Measurements from ENCODE around the gene EPHA8. TPM values are rescaled to one million over a fixed set of nuclear protein-coding genes. Genes with fewer than 3 reads are reported as not detected.

The EPHA8 gene
- total and polyA plus RNA-seq, 2 donors (not counting 1 experiment from before 2014, with no cell fraction given) = not detected

DNA sequence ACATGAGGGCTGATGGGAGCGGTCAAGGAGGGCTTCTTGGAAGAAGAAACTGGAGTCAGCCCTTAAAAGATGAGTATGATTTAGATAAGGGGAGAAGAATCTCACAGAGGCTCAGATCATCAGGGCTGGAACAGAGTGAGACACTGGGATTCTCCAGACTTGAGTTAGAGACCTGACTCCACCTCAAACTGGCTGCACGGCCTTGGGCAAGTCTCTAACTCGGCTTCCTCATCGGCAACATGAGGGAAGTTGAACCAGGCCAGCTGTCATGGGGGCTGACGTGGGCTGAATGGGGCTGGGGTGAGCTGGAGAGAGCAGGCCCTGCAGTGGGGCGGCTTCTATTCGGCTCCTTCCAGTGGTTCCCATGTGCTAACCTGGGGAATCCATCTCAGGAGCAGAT, 82.6 kb downstream of the EPHA8 start:
- Histone ChIP-seq H3K4me2 (replicated peaks; ENCODE audit: low read depth, low read length, poor library complexity, severe bottlenecking) (no peak overlapping the region), H3K9ac (ENCODE audit: low read length) (no peak overlapping the region), H2AFZ (ENCODE audit: insufficient read depth, low read depth, low read length, poor library complexity, severe bottlenecking) (no peak overlapping the region), H3K27me3 (replicated peaks in 1 of 4; ENCODE audit: control extremely low read depth in 1 of 4, control insufficient read depth in 3 of 4, insufficient read depth in 4 of 4, low read length in 3 of 4) (peaks cover 0 to 16% (median 0%) of the 10 kb centered on the region in 4 experiments), H3K79me2 (ENCODE audit: control insufficient read depth, insufficient read depth, low read length) (no peaks in the 10 kb centered on the region), H3K27ac (ENCODE audit: low read length in 2 of 2) (no peak overlapping the region), H3K4me3 (ENCODE audit: control extremely low read depth in 1 of 5, extremely low read depth in 1 of 5, insufficient read depth in 1 of 5, low read depth in 2 of 5, low read length in 4 of 5) (no peak overlapping the region), H4K20me1 (ENCODE audit: control insufficient read depth, insufficient read depth, low read length, poor library complexity, severe bottlenecking) (no peaks in the 10 kb centered on the region), H3K9me3 (ENCODE audit: control extremely low read depth in 1 of 3, control insufficient read depth in 2 of 3, insufficient read depth in 1 of 3, low read length in 2 of 3) (no peaks in the 10 kb centered on the region), H3K36me3 (replicated peaks in 1 of 2; ENCODE audit: control extremely low read depth in 1 of 2, control insufficient read depth in 1 of 2, extremely low read depth in 1 of 2, insufficient read depth in 2 of 2, low read length in 1 of 2) (no peaks in the 10 kb centered on the region), H3K4me1 (ENCODE audit: control insufficient read depth in 2 of 2, insufficient read depth in 2 of 2, low read length in 2 of 2) (peaks cover 0 to 4% of the 10 kb centered on the region in 2 donors)
- TF ChIP-seq, protein P1, sequence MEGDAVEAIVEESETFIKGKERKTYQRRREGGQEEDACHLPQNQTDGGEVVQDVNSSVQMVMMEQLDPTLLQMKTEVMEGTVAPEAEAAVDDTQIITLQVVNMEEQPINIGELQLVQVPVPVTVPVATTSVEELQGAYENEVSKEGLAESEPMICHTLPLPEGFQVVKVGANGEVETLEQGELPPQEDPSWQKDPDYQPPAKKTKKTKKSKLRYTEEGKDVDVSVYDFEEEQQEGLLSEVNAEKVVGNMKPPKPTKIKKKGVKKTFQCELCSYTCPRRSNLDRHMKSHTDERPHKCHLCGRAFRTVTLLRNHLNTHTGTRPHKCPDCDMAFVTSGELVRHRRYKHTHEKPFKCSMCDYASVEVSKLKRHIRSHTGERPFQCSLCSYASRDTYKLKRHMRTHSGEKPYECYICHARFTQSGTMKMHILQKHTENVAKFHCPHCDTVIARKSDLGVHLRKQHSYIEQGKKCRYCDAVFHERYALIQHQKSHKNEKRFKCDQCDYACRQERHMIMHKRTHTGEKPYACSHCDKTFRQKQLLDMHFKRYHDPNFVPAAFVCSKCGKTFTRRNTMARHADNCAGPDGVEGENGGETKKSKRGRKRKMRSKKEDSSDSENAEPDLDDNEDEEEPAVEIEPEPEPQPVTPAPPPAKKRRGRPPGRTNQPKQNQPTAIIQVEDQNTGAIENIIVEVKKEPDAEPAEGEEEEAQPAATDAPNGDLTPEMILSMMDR (IDR thresholded peaks at IDR 0.05) = no peak
- TF ChIP-seq EZH2 (IDR thresholded peaks at IDR 0.05; ENCODE audit: borderline replicate concordance, insufficient read depth, low read depth, low read length, poor library complexity, severe bottlenecking) = no peak
- Mint-ChIP-seq H3K27ac (no peak overlapping the region), H3K9me3 (ENCODE audit: insufficient read depth) (no peaks in the 10 kb centered on the region), H3K4me3 (no peak overlapping the region), H3K27me3 (peaks cover 17% of the 10 kb centered on the region), H3K4me1 (no peaks in the 10 kb centered on the region)
- POLR2A ChIA-PET = interaction anchor here (0.5 kb wide), 1 partner anchor 869 kb away, joined by 7 read pairs; no protein-coding TSS in a partner anchor
- no peak for DNase-seq
- CTCF ChIA-PET = no interaction called here
- ATAC-seq (ENCODE audit: low read depth) = no peak
- 82% methylated on average over 6 of the region's 7 CpGs for WGBS (ENCODE audit: insufficient coverage)
- intact Hi-C loops (cut with micrococcal nuclease) = no loop called here

DNA sequence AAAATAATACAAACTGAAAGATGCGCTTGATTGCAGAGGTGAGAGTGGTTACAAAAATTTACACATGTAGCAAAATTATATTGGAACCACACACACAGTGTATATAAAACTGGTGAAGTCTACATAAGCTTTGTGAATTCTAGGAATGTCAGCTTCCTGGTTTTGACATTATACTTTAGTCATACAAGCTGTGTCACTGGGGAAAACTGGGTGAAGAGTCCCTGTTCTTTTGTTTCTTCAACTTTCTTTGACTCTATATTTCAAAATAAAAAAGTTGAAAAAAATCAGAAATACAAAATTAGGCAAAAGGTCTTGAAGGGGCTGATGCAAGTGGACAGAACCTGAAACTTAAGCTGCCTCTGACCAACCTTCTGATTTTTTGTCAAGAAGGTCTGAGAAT, 83.1 kb downstream of the EPHA8 start:
- WGBS (ENCODE audit: insufficient coverage) = no CpG with 5 or more reads among the region's 1 CpG
- Histone ChIP-seq H3K9ac (ENCODE audit: low read length) (no peak overlapping the region), H3K27ac (ENCODE audit: low read length in 2 of 2) (no peak overlapping the region), H3K4me2 (replicated peaks; ENCODE audit: low read depth, low read length, poor library complexity, severe bottlenecking) (no peak overlapping the region), H3K9me3 (ENCODE audit: control extremely low read depth in 1 of 3, control insufficient read depth in 2 of 3, insufficient read depth in 1 of 3, low read length in 2 of 3) (no peaks in the 10 kb centered on the region), H3K79me2 (ENCODE audit: control insufficient read depth, insufficient read depth, low read length) (no peaks in the 10 kb centered on the region), H3K36me3 (replicated peaks in 1 of 2; ENCODE audit: control extremely low read depth in 1 of 2, control insufficient read depth in 1 of 2, extremely low read depth in 1 of 2, insufficient read depth in 2 of 2, low read length in 1 of 2) (no peaks in the 10 kb centered on the region), H4K20me1 (ENCODE audit: control insufficient read depth, insufficient read depth, low read length, poor library complexity, severe bottlenecking) (no peaks in the 10 kb centered on the region), H3K4me3 (ENCODE audit: control extremely low read depth in 1 of 5, extremely low read depth in 1 of 5, insufficient read depth in 1 of 5, low read depth in 2 of 5, low read length in 4 of 5) (no peak overlapping the region), H3K4me1 (ENCODE audit: control insufficient read depth in 2 of 2, insufficient read depth in 2 of 2, low read length in 2 of 2) (peaks cover 0 to 4% of the 10 kb centered on the region in 2 donors), H2AFZ (ENCODE audit: insufficient read depth, low read depth, low read length, poor library complexity, severe bottlenecking) (no peak overlapping the region), H3K27me3 (replicated peaks in 1 of 4; ENCODE audit: control extremely low read depth in 1 of 4, control insufficient read depth in 3 of 4, insufficient read depth in 4 of 4, low read length in 3 of 4) (peaks cover 0 to 14% (median 0%) of the 10 kb centered on the region in 4 experiments)
- Mint-ChIP-seq H3K9me3 (ENCODE audit: insufficient read depth) (no peaks in the 10 kb centered on the region), H3K4me1 (no peaks in the 10 kb centered on the region), H3K27ac (no peak overlapping the region), H3K4me3 (no peak overlapping the region), H3K27me3 (peaks cover 12% of the 10 kb centered on the region)
- CTCF ChIA-PET = no interaction called here
- no peak for DNase-seq
- POLR2A ChIA-PET = interaction anchor here (0.5 kb wide), 1 partner anchor 870 kb away, joined by 7 read pairs; no protein-coding TSS in a partner anchor
- TF ChIP-seq EZH2 (IDR thresholded peaks at IDR 0.05; ENCODE audit: borderline replicate concordance, insufficient read depth, low read depth, low read length, poor library complexity, severe bottlenecking) = no peak
- TF ChIP-seq, protein P1 (IDR thresholded peaks at IDR 0.05) = no peak
- no peak for ATAC-seq (ENCODE audit: low read depth)
- intact Hi-C loops (cut with micrococcal nuclease) = no loop called here
